VCaP (cell line): Measurements from ENCODE around the gene CLECL1.

ENCODE experiments used
- H3K27ac ChIP-seq: fragments of 450-650 bp; 2 replicates; pipeline ENCODE4 v1.5.1; 2017
- CTCF ChIP-seq: fragments of 450-650 bp; conservative IDR thresholded peaks from 2 replicates; pipeline ENCODE4 v1.5.1; 2017; ENCODE audit warnings: mild to moderate bottlenecking, moderate library complexity

The CLECL1 gene

DNA sequence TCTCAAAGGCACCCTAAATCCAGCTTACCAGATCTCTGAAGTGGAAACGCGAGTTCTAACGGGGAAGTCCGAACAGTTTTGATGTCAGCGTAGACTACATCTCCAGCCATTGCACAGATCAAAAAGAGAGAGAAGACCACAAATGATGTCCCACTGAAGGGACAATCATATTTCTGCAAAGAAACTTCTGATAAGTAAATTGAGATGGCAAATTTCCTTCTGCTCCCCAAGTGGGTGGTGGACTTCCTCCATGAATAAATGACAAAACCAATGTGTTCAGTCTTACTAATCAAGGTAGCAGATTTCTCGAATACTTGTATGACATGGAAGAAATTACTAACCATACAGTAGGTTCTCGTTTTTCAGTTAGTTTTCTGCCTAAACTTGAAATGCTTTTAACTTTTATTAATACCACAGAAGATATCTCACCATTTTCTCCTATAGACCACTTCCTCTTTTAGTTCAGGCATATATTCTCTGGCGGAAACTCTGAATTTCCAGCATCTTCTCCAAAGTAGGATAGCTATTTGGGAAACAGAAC is at the start of gene CLECL1:
Gene CLECL1, minus strand, starts transcription at position 177 of the 541 bp plus-strand sequence.
- no peak within 1 kb of the TSS for H3K27ac ChIP-seq
- no peak for TF ChIP-seq CTCF

- TF ChIP-seq CTCF, result no peak
- H3K27ac ChIP-seq, result no peak overlapping the region
These were observed 48.5 kb upstream of the CLECL1 start for GRCh38 chr12:9781360-9781759.

GRCh38 chr12:9779209-9779608 is 46.3 kb upstream of the CLECL1 start:
- no peak for TF ChIP-seq CTCF
- H3K27ac ChIP-seq, result no peak overlapping the region

- no peak for TF ChIP-seq CTCF
- H3K27ac ChIP-seq, result no peak overlapping the region
These were observed 43.9 kb upstream of the CLECL1 start for GRCh38 chr12:9776781-9777180.

- no peak overlapping the region for H3K27ac ChIP-seq
- no peak for TF ChIP-seq CTCF
These were observed 40.5 kb upstream of the CLECL1 start for GRCh38 chr12:9773216-9773877.

DNA sequence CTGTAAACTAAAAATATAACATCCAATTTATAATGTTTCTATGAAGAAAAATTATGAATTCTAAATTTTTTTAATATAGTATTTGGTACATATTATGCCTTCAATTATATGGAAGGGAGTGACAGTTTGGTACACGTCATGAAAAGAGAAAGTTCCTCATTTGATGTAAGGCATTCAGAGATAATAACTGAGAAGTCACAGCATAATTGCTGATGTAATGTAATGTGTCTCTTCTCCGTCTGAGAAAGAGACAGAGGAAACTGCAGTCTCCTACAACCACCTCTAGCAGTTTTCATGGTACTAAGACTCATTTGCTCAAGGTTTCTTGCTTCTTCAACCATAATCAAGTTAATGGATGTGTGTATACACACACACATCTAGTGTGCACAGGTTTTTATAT is 30.1 kb upstream of the CLECL1 start:
- no peak for TF ChIP-seq CTCF
- H3K27ac ChIP-seq, result no peak overlapping the region

- TF ChIP-seq CTCF, result no peak
- no peak overlapping the region for H3K27ac ChIP-seq
These were observed 29.5 kb upstream of the CLECL1 start for GRCh38 chr12:9762369-9762768.
